ENCODE data around the gene HMGXB4. TPM values are rescaled to one million over a fixed set of nuclear protein-coding genes. Genes with fewer than 3 reads are reported as not detected.

Gene HMGXB4
- total and polyA plus RNA-seq, 2 of the 13 experiments (the other 11 are each of a cell fraction or from before 2014, with no cell fraction given), result 13.9 to 16.3 TPM

DNA sequence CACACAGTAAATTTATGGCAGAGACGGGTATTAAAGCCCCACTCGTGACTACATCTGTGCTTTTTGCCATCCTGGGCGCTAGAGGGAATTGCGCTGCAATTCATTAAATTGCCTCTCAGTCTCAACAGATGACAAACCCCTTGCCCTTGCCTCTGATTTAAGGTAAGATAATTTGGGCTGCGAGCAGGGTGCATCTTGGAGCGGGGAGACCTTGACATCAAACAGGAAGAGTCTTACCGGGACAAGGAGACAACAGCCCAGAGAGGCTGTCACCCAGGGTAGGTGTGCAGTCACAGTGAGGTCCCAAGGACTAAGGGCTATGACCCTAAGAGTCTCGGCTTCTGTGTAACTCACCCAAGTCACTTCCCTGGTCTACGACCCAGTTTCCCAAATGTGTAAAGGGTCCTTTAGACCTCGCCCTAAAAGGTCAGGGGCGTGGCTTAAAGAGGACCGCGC, 42.0 kb downstream of the HMGXB4 start (continued):
- TF ChIP-seq ZNF724P (CRISPR knock-in tag; IDR thresholded peaks at IDR 0.05; ENCODE audit: borderline replicate concordance) (0 out of 2 replicates have a peak, but pooled peaks have one; percentile 46), U2AF1 (optimal IDR thresholded peaks at IDR 0.05; ENCODE audit: low read depth, low read length) (peak; percentile 16), ZNF101 (CRISPR knock-in tag; IDR thresholded peaks at IDR 0.05; ENCODE audit: borderline replicate concordance, low read depth) (no peak), SKI (IDR thresholded peaks at IDR 0.05; ENCODE audit: partially characterized antibody) (no peak), DMAP1 (CRISPR knock-in tag; IDR thresholded peaks at IDR 0.05) (no peak), KAT7 (CRISPR knock-in tag; IDR thresholded peaks at IDR 0.05; ENCODE audit: borderline replicate concordance) (no peak), ZNF160 (CRISPR knock-in tag; IDR thresholded peaks at IDR 0.05) (0 out of 2 replicates have a peak, but pooled peaks have one; percentile 40), ZBTB7B (CRISPR knock-in tag; IDR thresholded peaks at IDR 0.05) (no peak), KDM6A (CRISPR knock-in tag; IDR thresholded peaks at IDR 0.05; ENCODE audit: low read depth) (no peak), ZNF766 (CRISPR knock-in tag; IDR thresholded peaks at IDR 0.05; ENCODE audit: borderline replicate concordance) (0 out of 2 replicates have a peak, but pooled peaks have one; percentile 41), SP2 (CRISPR knock-in tag; IDR thresholded peaks at IDR 0.05) (no peak), ZBTB20 (CRISPR knock-in tag; IDR thresholded peaks at IDR 0.05; ENCODE audit: borderline replicate concordance, low read depth) (peak; percentile 16; the same call in 1 of the 2 replicates), NFKB2 (CRISPR knock-in tag; IDR thresholded peaks at IDR 0.05; ENCODE audit: borderline replicate concordance) (0 out of 2 replicates have a peak, but pooled peaks have one; percentile 16), RBM22 (optimal IDR thresholded peaks at IDR 0.05; ENCODE audit: low read length) (no peak)
- TF ChIP-seq, protein P1, sequence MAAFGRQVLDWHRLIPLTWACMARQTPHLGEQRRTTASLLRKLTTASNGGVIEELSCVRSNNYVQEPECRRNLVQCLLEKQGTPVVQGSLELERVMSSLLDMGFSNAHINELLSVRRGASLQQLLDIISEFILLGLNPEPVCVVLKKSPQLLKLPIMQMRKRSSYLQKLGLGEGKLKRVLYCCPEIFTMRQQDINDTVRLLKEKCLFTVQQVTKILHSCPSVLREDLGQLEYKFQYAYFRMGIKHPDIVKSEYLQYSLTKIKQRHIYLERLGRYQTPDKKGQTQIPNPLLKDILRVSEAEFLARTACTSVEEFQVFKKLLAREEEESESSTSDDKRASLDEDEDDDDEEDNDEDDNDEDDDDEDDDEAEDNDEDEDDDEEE (CRISPR knock-in tag; IDR thresholded peaks at IDR 0.05), result peak; percentile 4; the same call in 1 of the 2 replicates
- TF ChIP-seq, protein P2, sequence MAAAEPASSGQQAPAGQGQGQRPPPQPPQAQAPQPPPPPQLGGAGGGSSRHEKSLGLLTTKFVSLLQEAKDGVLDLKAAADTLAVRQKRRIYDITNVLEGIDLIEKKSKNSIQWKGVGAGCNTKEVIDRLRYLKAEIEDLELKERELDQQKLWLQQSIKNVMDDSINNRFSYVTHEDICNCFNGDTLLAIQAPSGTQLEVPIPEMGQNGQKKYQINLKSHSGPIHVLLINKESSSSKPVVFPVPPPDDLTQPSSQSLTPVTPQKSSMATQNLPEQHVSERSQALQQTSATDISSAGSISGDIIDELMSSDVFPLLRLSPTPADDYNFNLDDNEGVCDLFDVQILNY (CRISPR knock-in tag; conservative IDR thresholded peaks at IDR 0.05), result no peak

All from HepG2 (cell line).